ENCODE measurements around the gene GYS2.
"Not testable (repeated sequence)": the region's sequence is repeated elsewhere in the genome, so short reads cannot be mapped to it uniquely, and the experiment has no call there.

GYS2 gene

GRCh38 chr12:21604245-21605101 lies at the start of gene GYS2:
Gene GYS2 (minus strand): TSS chr12:21604847. CDS start chr12:21604592, 255 bp downstream.
- no peak within 1 kb of the TSS for H3K4me3 ChIP-seq (ENCODE audit: low read depth, low read length)
- no peak for DNase-seq (ENCODE audit: low read depth)
- TF ChIP-seq CTCF (IDR thresholded peaks at IDR 0.05; ENCODE audit: control insufficient read depth, extremely low read depth, insufficient read depth): no peak

- H3K4me3 ChIP-seq (ENCODE audit: low read depth, low read length): no peak overlapping the region
- no peak for TF ChIP-seq CTCF (IDR thresholded peaks at IDR 0.05; ENCODE audit: control insufficient read depth, extremely low read depth, insufficient read depth)
- DNase-seq (ENCODE audit: low read depth): no peak
Observed at GRCh38 chr12:21651821-21652220, 47.2 kb upstream of the GYS2 start.

GRCh38 chr12:21650997-21651396 lies 46.4 kb upstream of the GYS2 start:
- DNase-seq (ENCODE audit: low read depth): no peak
- H3K4me3 ChIP-seq (ENCODE audit: low read depth, low read length): no peak overlapping the region
- no peak for TF ChIP-seq CTCF (IDR thresholded peaks at IDR 0.05; ENCODE audit: control insufficient read depth, extremely low read depth, insufficient read depth)

- no peak for DNase-seq (ENCODE audit: low read depth)
- no peak overlapping the region for H3K4me3 ChIP-seq (ENCODE audit: low read depth, low read length)
- TF ChIP-seq CTCF (IDR thresholded peaks at IDR 0.05; ENCODE audit: control insufficient read depth, extremely low read depth, insufficient read depth): no peak
Observed at GRCh38 chr12:21649034-21649433, 44.4 kb upstream of the GYS2 start.

- no peak for TF ChIP-seq CTCF (IDR thresholded peaks at IDR 0.05; ENCODE audit: control insufficient read depth, extremely low read depth, insufficient read depth)
- H3K4me3 ChIP-seq (ENCODE audit: low read depth, low read length): no peak overlapping the region
- DNase-seq (ENCODE audit: low read depth): no peak
Observed at GRCh38 chr12:21648378-21648777, 43.7 kb upstream of the GYS2 start.

GRCh38 chr12:21647179-21647578 lies 42.5 kb upstream of the GYS2 start:
- no peak for TF ChIP-seq CTCF (IDR thresholded peaks at IDR 0.05; ENCODE audit: control insufficient read depth, extremely low read depth, insufficient read depth)
- H3K4me3 ChIP-seq (ENCODE audit: low read depth, low read length): no peak overlapping the region
- DNase-seq (ENCODE audit: low read depth): no peak

- not testable (repeated sequence) for DNase-seq (ENCODE audit: low read depth); H3K4me3 ChIP-seq (ENCODE audit: low read depth, low read length)
Observed at GRCh38 chr12:21645041-21645500, 40.4 kb upstream of the GYS2 start.

Measured in LNCaP clone FGC (cell line).